Cerebellar nuclear complex (tissue), 1 donor: ENCODE measurements around the gene ACOD1.
"Not testable (repeated sequence)": the region's sequence is repeated elsewhere in the genome, so short reads cannot be mapped to it uniquely, and the experiment has no call there.

Source experiments
- DNase-seq, 2 experiments: peaks; one replicate each; lab custom pipeline; 2025; lab: John Stamatoyannopoulos, UW

ACOD1 gene

DNA sequence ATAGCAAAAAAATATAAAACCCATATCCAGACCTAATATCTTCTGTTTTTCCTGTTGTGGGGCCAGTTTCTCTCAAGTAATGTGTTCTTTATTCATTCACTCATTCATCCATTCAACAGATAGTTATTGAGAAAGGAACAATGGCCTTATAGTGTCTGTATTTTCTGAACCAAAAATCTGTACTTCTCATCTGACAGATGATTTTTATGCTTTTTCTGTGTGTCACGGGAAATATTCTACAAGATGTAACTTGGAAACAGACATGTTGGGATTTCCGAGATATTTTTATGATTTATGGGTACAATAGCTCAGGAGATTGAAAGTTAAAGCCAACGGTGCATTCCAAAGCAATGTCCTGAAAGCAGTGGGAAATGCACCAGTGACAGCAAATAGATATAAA is 5.7 kb downstream of the ACOD1 start:
- DNase-seq, result no peak

DNA sequence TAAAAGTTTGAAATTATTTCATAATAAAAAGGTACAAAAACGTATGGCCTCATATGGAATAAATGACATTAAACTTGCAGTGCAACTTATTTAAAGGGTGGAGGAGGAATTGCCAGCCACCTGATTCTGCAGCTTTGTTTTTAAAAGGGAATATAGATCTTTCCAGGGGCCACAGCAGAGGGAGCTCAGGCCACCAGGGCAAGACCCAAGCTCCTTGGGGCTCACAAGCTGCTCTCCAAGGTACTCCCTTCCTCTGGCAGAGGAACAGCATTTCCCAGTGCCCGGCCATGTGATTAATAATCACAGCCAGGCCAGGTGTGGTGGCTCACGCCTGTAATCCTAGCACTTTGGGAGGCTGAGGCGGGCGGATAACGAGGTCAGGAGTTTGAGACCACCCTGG is 6.2 kb downstream of the ACOD1 start:
- DNase-seq, result no peak

DNA sequence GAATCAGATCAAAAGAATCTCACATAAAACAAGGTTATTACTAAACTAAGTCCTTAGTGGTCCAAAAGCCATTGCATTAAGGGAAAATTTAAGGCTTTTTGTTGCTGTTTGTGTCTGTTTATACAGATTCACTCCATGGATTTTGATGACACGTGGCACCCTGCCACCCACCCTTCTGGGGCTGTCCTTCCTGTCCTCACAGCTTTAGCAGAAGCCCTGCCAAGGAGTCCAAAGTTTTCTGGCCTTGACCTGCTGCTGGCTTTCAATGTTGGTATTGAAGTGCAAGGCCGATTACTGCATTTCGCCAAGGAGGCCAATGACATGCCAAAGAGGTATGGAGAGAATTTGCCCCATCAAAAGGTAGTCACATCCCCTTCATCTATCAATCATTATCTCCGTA is 6.9 kb downstream of the ACOD1 start:
- no peak for DNase-seq

DNA sequence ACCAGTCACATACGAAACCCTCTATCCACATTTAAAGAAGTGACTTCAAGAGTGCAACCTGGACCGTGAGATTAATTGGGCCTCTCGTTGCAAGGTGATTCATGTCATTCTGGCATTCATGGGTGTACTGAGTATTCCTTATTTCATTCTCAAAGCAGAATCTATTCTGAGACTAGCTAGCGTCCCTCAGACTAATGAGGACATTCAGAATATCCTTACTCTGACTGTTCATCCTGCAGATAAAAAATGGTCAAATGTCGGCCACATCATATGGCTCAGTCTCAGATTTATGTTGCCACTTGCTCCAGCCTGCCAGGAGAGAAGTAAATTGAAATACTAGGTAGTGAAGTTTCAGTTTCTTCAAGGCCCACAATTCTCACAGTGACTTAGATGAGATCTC is 7.3 kb downstream of the ACOD1 start:
- DNase-seq, result no peak

DNA sequence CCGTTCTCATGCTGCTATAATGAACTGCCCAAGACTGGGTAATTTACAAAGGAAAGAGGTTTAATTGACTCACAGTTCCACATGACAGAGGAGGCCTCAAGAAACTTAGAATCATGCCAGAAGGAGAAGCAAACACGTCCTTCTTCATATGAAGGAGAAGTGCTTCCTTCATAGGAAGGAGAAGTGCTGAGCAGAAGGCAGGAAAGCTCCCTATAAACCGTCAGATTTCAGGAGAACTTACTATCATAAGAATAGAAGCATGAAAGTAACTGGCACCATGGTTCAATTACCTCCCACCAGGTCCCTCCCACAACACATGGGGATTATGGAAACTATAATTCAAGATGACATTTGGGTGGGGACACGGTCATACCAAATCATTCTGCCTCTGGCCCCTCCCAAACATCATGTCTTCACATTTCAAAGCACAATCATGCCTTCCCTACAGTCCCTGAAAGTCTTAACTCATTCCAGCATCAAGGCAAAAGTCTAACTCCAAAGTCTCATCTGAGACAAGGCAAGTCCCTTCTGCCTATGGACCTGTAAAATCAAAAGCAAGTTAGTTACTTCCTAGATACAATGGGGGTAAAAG is 10.6 kb downstream of the ACOD1 start:
- no peak for DNase-seq

DNA sequence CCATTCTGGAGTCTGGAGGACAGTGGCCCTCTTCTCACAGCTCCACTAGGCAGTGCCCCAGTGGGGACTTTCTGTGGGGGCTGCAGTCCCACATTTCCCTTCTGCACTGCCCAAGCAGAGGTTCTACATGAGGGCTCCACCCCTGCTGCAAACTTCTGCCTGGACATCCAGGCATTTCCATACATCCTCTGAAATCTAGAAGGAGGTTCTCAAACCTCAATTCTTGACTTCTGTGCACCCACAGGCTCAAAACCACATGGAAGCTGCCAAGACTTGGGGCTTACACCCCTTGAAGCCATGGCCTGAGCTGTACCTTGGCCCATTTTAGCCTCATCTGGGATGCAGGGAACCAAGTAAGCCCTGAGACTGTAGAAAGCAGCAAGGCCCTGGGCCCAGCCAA is 11.4 kb downstream of the ACOD1 start:
- not testable (repeated sequence) for DNase-seq

DNA sequence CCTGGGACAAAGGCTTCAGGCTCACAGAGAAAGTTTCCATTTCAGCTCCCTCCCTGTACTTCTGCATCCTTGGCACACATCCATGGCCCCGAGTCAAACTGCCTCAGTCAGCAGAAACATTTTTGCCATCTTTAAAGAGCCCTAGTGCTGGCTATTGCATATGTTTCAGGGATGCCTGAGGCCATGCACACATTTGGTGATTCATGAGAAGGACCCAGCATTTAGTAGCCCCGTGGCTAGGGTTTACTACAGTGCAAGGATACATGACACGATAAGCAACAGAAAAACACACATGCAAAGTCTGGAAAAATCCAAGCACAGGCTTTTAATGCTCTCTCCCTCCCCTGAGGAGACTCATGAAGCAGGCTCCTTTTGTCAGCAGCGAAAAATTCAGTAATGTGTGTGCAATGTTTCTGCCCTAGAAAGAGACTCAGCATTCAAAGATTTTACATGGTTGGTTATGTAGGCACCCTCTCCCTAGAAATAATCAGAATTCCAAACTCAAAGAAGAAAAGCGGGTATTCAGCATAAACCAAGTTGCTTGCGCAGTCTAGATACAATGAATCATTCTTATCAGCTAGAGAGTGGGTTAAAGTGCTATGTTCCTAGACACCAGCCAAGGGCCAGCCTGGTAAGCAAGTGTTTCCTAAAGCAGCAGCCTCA is 17.6 kb downstream of the ACOD1 start:
- DNase-seq, result peak in 1 of 2 experiments; percentile 8

DNA sequence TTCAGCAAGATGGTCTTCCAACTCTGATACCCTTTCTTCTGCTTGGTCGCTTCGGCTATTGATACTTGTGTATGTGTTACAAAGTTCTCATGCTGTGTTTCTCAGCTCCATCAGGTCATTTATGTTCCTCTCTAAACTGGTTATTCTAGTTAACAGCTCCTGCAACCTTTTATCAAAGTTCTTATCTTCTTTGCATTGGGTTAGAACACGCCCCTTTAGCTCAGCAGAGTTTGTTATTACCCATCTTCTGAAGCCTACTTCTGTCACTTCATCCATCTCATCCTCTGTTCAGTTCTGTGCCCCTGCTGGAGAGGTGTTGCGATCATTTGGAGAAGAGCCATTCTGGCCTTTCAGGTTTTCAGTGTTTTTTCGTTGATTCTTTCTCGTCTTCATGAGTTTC is 18.7 kb downstream of the ACOD1 start:
- no peak for DNase-seq

DNA sequence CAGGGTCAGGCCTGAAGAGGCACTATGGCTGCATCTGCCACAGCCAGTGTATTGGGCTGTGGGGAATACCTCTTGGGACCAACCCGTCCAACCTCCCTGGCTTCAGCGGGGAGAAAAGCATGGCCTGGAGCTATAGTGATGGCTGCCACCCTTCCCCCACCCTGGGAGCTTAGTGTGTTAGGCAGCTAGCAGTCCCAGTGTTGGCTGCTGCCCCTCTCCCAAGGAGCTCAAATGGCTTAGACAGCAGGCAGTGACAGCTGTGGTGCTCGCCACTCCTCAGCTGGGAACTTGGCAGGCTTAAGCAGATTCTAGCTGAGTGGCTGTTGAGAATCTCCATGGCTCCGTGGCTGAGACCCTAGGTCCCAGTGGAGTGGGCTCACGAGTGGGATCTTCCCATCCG is 19.7 kb downstream of the ACOD1 start:
- DNase-seq, result no peak

DNA sequence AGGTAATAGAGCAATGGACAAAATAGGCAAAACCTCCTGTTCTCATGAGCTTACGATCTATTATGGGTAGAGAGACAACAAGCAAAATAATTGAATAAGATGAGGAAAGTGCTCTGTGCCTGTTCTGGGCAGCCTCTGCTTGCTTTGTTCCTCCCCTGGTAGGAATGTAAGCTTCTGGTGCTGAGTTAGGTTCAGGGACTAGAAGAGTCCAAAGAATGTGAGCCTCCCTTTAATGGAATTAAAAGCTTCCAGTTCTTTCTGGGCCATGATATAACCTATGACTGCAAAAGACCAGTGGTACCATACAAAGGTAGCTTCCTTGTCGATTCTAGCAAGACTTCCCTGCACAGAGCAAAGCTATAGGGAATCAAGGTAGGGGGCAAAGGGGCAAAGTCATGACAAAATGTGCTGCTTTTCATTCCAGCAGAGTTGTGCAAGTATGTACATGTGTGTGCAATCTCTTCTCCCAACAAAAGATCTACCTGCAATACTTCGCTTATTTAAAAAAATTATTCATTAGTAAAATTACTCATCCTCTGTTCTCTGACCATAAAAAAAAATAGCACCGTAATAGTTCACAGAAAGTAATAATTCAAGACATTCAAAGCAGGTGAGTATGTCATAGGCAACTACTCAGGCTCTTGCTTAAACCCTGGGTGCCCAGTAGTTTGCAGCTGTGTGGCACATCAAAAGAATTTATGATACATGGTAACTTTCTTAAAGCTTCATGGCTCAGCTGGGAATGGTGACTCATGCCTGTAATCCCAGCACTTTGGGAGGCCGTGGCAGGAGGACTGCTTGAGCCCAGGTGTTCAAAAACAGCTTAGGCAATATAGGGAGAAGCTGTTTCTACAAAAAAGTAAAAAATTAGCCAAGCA is 21.4 kb downstream of the ACOD1 start:
- DNase-seq, result no peak

DNA sequence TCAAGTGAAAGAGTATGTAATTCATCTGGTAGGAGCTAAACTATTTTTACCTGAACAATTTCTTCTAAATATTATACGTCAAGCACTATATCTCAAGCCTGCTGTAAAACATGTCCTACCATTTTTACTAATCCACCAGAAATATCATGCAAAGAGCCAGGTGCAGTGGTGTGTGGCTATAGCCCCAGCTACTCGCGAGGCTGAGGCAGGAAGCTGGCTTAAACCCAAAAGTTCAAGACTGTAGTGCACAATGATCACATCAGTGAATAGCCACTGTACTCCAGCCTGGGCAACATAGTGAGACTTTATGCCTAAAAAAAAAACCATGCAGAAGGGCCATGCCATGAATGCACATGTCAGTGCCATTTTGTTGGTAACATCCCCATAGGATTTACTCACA is 22.9 kb downstream of the ACOD1 start:
- peak in 1 of 2 experiments; percentile 14 for DNase-seq

DNA sequence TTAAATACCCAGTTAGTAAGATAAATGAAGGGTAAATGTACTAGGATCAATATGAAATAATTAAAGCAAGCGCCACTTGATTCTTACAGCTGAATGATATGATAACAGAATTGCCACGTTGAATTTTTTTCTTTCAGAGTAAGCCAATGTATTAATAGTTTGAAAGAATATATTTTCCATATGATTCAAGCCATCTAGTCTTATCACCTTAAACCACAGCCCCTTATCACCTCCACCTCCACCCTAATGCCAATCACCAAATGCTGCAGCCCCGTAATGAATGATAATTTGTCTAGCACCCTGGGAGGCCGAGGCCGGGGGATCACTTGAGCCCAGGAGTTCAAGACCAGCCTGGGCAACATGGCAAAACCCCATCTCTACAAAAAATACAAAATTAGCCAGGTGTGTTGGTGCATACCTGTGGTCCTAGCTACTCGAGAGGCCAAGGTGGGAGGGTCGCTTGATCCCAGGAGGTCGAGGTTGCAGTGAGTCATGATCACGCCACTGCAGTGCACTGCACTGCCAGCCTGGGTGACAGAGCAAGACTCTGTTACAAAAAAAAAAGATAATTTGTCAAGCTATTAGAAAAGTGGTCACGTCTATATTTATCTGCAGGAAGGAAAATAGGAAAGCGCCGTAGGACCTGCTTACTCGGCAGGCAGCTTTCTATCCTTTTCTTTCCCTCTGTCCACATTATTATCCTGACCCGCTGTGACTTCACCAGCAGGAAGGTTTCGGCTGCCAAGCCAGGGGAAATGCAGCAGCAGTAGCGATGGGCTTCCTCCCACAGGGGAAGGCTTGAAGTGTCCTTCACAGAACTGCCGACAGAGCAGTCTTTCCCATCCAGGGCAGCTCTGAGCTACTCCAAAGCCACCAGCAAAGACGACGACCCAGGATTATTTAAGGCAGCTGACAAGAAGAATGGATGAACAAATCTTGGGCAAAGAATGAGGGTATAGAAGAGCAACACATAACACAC is 23.8 kb downstream of the ACOD1 start:
- peak in 1 of 2 experiments; percentile 71 for DNase-seq

DNA sequence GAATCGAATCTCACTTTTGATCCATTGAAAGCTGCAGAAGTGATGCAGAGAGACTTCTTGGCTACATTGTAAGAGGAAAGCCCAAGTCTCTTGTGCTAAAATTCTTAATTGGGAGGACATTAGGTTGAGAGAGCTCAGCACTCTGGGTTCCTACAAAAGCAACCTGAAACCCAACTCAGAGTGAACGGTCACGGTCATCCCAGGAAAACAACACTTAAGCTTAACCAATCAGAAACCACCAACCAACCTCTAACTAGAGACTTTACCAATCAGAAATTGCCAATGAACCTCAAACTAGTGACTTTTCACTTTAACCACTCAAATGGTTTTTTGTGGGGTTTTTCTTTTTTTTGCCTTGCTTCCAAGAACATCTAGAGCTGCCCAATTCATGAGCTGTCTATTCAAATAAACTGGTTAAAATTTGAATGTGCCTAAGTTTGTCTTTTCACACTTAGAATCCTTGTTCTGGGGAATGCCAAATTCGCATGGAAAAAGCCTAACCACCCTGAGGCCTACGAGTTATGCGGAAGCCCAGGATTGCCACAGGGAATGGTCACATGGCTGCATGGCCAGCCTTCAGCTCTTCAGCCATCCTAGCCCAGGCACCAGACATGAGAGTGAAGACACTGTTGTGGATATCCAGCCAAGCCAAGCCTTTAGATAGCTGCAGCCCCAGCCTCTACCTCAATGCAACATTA is 25.8 kb downstream of the ACOD1 start:
- no peak for DNase-seq

DNA sequence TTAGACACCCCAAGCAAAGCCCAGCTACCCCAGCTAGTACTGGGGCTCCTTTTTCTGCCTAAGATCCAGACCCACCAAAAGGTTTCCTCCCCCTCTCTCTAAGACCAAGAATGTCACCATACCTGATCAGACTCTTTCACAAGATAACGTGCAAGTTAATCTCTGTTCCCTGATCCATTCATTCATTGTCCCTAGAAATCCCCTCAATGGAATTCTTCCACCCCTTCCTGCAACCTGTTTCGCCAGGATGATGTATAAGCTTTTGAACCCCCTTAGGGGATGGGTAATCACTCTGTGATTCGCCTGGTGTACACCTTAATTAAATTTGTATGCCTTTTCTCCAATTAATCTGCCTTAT is 26.3 kb downstream of the ACOD1 start:
- DNase-seq, result no peak

DNA sequence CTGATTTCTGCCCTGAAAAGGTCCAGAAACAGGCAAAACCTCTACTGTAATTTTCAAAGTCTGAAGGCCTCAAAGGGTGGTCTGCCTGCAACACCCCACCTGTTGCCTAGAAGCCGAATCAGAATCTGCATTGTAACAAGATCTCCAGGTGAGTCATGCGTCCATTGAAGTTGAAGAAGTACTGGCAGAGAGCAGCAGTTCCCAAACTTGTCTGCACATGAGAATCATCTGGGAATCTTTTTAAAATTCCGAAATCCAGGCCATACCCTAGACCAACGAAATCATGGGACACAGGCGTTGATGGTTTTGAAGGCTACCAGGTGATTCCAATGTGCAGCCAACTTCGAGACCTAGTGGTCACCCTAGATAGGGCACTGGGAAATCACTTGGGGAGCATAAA is 27.6 kb downstream of the ACOD1 start:
- DNase-seq, result no peak

DNA sequence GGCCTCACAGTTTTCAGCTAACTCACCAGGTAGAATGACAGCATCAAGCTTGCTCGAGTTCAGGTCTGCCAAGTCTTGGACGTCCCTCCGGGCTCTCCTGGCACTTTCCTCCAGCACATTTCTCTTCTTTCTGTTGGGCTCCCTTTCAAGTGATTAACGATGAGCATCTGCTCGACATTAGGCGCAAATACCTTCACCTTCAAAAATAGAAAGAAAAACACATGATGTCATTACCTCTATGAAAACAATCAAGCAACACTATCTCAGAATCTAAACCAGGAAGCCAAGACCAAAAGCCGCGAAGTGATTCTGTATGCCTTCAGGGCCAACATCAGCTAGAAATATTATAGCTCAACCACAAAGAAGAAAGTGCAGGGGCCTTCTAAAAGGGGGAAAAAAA is 28.2 kb downstream of the ACOD1 start:
- peak; percentile 95 to 96 for DNase-seq

DNA sequence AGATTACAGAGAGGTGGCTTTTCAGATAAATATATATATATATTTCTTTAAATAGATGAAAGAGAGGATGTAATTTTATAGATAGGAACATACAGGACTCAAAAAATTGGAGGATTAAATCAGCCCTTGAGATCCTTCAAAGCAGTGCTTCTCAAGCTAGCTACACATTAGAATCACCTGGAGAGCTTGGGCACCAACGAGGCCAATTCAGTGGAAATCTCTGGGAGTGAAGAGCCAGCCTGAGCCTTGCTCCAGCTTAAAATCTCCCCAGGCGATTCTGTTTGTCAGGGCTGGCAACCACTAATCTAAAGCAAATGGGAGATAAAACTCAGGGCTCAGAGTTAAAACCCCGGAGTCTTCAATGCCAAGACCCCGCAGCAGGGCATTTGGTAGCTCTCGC is 28.6 kb downstream of the ACOD1 start:
- DNase-seq, result peak in 1 of 2 experiments; percentile 23

DNA sequence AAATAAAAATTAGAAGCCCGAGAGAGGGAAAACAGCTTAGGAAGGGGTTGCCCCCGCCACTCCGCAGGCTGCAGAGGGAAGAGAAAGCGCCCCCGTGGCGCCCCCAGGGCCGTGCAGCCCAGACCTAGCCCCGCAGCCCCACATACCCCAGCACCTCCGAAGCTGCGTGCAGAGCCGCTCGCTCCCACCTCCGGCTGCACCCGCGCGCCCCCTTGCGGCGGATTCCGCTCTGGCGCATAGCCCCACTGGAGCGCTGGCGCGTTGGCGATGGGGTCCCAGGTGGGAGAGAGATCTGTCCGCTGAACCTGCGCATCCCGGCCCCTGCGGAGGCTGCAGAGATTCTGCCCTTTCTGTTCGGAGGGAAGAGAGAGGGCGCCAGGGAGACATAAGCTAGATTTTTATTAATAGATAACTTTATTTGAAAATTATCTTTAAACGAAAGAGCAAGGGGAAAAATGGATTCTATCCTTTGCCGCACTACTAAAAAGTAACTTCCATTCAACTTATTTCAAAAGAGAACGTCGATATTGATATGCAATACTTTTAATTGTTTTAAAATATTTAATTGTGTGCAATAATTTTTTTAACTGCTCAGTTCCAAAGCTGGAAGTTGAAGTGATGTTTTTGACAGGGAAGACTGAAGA is 31.9 kb downstream of the ACOD1 start:
- DNase-seq, result peak in 1 of 2 experiments; percentile 28

DNA sequence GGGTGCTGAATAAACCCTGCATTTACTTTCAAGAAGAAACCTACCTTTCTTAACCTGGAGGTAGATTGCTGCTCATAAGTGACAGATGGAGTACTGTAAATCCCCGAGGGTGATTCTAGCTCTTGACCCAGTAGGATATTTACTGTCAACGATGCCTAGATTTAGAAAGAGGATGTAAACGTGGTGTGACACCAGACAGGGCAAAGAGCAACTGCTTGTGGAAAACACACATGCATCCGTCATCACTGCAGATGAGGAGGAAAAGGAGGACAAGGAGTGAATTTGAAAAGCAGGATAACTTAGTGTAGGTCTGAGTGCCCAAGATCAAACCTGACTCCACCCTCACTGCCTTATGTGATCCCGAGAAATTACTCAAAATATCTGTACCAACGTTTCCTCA is 33.8 kb downstream of the ACOD1 start:
- no peak for DNase-seq

DNA sequence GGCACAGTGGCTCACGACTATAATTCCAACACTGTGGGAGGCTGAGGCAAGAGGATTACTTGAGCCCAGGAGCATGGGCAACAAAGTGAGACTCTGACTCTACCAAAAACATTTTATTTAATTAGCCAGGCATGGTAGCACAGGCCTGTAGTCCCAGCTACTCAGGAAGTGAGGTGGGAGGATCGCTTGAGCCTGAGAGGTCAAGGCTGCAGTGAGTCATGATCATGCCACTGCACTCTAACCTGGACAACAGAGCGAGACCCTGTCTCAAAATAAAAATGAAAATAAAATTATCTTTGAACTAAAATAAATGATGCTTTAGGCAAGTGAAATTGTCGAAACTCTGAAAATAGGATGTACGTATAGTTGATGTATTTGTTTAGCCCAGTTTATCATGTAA is 35.4 kb downstream of the ACOD1 start:
- no peak for DNase-seq

DNA sequence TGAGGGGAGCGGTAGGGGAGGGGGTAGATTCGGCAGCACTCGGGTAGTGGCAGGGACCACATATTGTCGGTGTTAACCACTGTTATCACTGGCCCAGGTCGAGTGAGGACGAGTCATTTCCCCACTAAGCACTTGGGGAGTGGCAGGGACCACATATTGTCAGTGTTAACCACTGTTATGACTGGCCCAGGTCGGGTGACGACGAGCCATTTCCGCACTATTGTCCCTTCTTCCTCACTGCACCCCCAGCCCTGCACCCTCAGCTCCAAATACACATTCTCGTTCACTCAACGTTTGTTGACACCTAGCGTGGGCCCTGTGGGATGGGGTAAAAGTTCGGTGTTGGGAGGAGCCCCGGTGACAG is 43.1 kb downstream of the ACOD1 start:
- no peak for DNase-seq
